Coronary artery (tissue), 2 donors: ENCODE measurements around the gene ZBTB20.

Experiments used
- DNase-seq: peaks from one replicate; pipeline ENCODE4 v3.0.0-alpha.2; 2017; ENCODE audit warnings: low spot score
- H3K27ac ChIP-seq, 2 donors: fragments of 200-600 bp; sonication (generic); one replicate each; pipeline ENCODE4 v1.5.1; 2016 to 2019
- H3K4me3 ChIP-seq: fragments of 200-600 bp; sonication (generic); 2 replicates; pipeline ENCODE4 v1.5.1; 2016; ENCODE audit warnings: mild to moderate bottlenecking, moderate library complexity
- TF ChIP-seq, protein P1 (sequence below): fragments of 200-600 bp; sonication (generic); IDR thresholded peaks from one replicate; pipeline ENCODE4 v1.5.1; 2019; ENCODE audit warnings: antibody characterized with exemption

Gene ZBTB20

DNA sequence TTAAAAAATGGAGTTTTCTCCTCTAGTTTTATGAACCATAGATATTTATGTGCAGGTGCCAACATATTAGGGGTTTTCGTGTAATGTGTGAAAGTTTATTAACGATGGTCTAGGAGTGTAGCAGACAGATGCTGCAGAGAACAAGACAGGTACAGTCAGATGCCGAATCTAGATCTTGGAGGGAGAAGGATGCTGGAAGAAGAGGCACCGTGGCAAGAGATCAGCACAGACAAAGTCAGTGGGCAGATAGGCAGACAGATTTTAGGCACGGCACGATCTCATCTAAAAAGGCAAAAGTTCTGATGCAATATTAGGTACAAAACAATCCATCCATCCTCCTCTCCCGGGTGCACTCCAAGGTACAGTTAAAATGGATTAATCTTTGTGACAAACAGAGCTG, 691.7 kb downstream of the ZBTB20 start:
- no peak for DNase-seq
- H3K4me3 ChIP-seq: peak overlapping the region; percentile 71
- H3K27ac ChIP-seq: peak overlapping the region in 1 of 2 donors; percentile 17
- TF ChIP-seq, protein P1, sequence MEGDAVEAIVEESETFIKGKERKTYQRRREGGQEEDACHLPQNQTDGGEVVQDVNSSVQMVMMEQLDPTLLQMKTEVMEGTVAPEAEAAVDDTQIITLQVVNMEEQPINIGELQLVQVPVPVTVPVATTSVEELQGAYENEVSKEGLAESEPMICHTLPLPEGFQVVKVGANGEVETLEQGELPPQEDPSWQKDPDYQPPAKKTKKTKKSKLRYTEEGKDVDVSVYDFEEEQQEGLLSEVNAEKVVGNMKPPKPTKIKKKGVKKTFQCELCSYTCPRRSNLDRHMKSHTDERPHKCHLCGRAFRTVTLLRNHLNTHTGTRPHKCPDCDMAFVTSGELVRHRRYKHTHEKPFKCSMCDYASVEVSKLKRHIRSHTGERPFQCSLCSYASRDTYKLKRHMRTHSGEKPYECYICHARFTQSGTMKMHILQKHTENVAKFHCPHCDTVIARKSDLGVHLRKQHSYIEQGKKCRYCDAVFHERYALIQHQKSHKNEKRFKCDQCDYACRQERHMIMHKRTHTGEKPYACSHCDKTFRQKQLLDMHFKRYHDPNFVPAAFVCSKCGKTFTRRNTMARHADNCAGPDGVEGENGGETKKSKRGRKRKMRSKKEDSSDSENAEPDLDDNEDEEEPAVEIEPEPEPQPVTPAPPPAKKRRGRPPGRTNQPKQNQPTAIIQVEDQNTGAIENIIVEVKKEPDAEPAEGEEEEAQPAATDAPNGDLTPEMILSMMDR: no peak

DNA sequence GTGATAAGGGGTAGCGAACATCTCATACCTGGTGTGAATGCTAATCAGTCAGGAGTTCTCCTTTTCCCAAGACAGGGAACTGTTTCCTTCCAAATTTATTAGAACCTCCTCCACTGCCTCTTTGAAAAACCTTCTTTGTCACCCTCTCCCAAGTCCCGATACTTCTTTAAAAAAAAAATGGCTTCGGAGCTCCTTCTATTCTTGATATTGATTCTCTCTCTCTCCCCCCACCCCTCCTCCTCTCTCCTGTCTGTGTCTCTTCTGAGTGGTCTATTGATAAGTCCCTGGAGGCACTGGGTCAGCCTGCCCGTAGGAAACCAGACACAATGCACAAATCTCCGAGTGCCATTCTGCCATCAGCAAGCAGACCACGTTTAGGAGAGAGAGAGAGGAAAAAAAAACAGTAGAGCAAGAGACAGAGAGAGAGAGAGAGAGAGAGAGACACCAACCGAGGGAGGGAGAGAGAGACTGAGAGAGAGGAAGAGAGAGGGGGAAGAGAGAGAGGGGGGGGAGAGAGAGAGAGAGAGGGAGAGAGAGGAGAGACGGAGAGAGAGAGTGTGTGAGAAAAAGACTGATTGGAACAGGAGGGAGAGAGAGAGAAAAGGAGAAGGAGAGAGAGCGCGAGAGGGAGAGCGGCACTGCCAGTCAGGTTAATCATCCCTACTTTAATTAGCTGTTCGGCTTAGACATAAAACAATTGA, 692.4 kb downstream of the ZBTB20 start:
- Histone ChIP-seq H3K4me3 (peak overlapping the region; percentile 71), H3K27ac (peak overlapping the region; percentile 34 to 64)
- TF ChIP-seq, protein P1: peak; percentile 93
- no peak for DNase-seq

DNA sequence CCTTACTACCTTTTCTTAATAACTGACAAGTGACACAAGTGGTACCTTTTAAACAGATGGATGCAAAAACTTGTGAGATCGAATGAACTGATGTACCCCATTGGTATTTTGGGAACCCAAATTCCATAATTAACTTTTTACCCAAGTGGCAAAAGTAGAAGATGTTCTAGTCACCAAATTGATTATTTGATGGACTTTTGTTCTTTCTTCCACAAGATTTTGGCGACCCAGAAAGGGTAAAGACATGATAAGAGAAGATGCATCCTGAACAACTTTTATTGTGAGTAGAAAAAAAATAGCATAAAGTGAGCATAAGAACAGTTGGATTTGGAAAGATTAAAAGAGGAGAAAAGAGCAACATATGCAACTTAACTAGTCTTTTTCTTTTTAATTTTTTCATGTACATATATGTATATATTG, 693.7 kb downstream of the ZBTB20 start:
- no peak overlapping the region for H3K27ac ChIP-seq
- TF ChIP-seq, protein P1: no peak
- H3K4me3 ChIP-seq: peak overlapping the region; percentile 71
- DNase-seq: no peak

DNA sequence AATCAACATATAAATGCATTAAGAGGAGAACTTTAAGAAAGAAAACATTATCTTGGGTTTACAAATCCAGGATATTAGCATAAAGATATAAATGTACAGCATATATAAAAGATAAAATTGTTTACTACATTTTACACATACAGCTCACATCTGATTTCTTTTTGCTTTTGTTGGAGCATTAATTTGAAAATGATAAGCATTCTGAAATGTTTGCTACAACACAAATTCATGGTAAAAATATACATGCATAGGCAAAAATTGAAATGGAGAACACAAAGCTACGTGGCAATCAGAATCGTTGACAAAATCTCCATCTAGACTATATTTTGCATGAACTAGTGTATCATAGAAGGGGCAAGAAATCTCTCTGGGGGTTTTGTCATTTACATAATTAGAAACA, 694.2 kb downstream of the ZBTB20 start:
- DNase-seq: no peak
- Histone ChIP-seq H3K4me3 (no peak overlapping the region), H3K27ac (no peak overlapping the region)
- TF ChIP-seq, protein P1: no peak

DNA sequence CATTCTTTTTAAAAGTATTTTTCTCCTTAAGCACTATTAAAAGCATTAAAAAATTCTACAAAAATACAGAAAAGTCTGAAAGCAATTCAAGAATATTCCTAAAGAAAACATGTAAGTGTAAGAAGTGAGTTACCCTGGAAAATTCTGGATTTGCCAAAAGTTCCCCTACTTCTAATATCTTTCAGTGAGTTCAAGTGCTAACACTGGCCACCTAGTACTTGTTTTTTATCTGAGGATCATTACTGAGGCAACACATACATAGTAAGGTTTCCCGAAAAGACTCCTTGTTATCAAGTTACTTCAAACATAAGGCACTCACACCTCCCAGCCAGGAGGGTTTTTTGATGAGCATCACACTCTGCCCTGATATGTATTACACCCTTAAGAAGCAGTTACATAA, 694.8 kb downstream of the ZBTB20 start:
- DNase-seq: no peak
- Histone ChIP-seq H3K4me3 (peak overlapping the region; percentile 27), H3K27ac (peak overlapping the region; percentile 40 to 56)

DNA sequence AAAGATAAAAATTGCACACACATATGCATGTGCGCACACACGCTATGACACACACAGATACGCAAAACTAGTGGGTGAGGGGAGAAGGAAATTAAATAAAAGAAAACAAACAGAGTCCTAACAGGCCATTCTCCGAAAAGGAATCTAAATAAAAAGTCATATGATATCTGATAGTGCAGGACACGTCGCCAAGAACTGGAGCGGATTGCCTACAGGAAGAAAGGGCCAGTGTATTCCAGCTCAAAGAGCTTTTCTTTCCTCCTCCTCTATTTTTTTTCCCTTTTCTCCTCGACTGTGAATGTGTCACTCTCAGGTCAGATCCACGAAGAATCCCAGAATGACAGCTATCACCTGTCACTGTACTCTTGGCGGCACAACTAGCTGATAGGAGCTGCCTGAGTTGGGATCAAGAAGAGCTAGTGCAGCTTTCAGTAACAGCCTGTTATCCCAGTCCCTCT, 695.5 kb downstream of the ZBTB20 start:
- H3K4me3 ChIP-seq: peak overlapping the region; percentile 60
- TF ChIP-seq, protein P1: no peak
- DNase-seq: no peak
- peak overlapping the region; percentile 56 to 70 for H3K27ac ChIP-seq

More for the DNA sequence above, 694.8 kb downstream of the ZBTB20 start:
- TF ChIP-seq, protein P1: no peak

DNA sequence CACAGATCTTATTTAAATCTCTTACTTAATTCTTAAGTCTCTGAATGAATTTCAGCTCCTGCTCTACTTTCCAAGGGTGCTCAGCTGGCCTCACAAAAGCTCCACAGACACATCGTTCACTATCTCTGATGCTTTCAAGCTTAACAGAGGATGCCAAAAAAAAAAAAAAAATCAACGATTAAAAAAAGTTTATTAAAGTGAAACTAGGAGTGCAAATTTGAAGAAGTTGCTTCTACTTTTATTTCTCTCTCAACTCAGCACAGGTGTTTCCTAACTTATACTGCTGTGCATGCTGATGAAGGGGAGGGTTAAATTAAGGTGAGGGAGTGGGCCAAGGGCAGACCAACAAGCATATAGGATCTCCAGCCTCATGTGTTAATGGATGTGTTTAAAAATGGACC, 696.0 kb downstream of the ZBTB20 start:
- no peak for DNase-seq
- TF ChIP-seq, protein P1: no peak
- Histone ChIP-seq H3K4me3 (peak overlapping the region; percentile 60), H3K27ac (peak overlapping the region in 1 of 2 donors; percentile 56)
